ENCODE data around the gene TM9SF4. TPM values are rescaled to one million over a fixed set of nuclear protein-coding genes. Genes with fewer than 3 reads are reported as not detected.

Gene TM9SF4
- total and polyA plus RNA-seq, 2 of the 8 experiments (the other 6 are each of a cell fraction or from before 2014, with no cell fraction given): 38.4 to 68.7 TPM

DNA sequence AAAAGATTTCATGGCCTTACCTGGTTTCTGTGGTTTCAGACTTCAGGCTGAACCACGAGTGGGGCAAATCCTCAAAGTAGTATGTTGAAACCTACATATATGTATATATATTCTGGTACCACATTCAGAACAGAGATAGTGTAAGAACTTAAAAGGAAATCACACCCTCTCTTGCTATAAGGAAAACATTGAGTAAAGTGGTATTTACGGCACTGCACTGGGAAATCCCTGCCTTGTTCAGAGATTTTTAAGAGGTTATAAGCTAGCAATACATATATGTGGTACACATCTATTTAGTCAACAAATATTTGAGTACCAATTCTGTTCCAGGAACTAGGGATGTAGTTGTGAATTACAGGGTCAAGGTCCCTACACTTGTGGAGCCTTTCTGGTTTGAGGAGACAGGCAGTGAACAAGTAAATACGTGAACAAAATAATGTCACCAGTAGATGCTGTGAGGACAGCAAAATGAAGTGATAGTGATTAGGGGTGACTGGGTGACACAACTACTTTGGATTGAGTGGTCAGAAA, 1.7 kb downstream of the TM9SF4 start (continued):
- no peak for TF ChIP-seq POLR2AphosphoS5 (IDR thresholded peaks at IDR 0.05; ENCODE audit: low read depth, low read length)
- TF ChIP-seq CEBPB (IDR thresholded peaks at IDR 0.05; ENCODE audit: low read depth, low read length): no peak
- TF ChIP-seq, protein P1, sequence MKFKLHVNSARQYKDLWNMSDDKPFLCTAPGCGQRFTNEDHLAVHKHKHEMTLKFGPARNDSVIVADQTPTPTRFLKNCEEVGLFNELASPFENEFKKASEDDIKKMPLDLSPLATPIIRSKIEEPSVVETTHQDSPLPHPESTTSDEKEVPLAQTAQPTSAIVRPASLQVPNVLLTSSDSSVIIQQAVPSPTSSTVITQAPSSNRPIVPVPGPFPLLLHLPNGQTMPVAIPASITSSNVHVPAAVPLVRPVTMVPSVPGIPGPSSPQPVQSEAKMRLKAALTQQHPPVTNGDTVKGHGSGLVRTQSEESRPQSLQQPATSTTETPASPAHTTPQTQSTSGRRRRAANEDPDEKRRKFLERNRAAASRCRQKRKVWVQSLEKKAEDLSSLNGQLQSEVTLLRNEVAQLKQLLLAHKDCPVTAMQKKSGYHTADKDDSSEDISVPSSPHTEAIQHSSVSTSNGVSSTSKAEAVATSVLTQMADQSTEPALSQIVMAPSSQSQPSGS (IDR thresholded peaks at IDR 0.05; ENCODE audit: low read length): no peak

Measured in H1 (cell line).